Fibroblast of the aortic adventitia (primary cell): ENCODE measurements around the gene OSER1. TPM values are rescaled to one million over a fixed set of nuclear protein-coding genes. Genes with fewer than 3 reads are reported as not detected.

ENCODE experiments used
- DNase-seq: peaks from one replicate; pipeline ENCODE4 v3.0.0-alpha.2; 2010; ENCODE audit warnings: low read depth
- H3K4me3 ChIP-seq: 2 replicates; pipeline ENCODE4 v1.5.1; 2011; ENCODE audit warnings: low read depth, mild to moderate bottlenecking, control low read depth, low read length, moderate library complexity
- CTCF ChIP-seq: IDR thresholded peaks from 2 replicates; pipeline ENCODE4 v1.5.1; 2011; ENCODE audit warnings: mild to moderate bottlenecking, low read length, control low read depth, inconsistent platforms; ENCODE audit not compliant: insufficient read depth
- total RNA-seq: library from RNA; depleted of rRNA; stranded (reverse); fragments of >200 nt; gene quantifications from 2 replicates; pipeline ENCODE4 v1.2.3, GENCODE V29; 2012; ENCODE audit warnings: low replicate concordance

Gene OSER1
- 12.6 and 45.1 TPM in 2 replicates for total RNA-seq

- peak within 1 kb of the TSS; percentile 89 for H3K4me3 ChIP-seq
- DNase-seq: peak; percentile 96
- no peak for TF ChIP-seq CTCF
Measured at GRCh38 chr20:44210406-44211176, at the start of gene OSER1. Gene OSER1 (minus strand): TSS chr20:44210771. CDS start chr20:44206957, 3,814 bp downstream.

GRCh38 chr20:44258226-44258890 lies 47.8 kb upstream of the OSER1 start:
- TF ChIP-seq CTCF: no peak
- no peak for DNase-seq

GRCh38 chr20:44256961-44257360 lies 46.4 kb upstream of the OSER1 start:
- H3K4me3 ChIP-seq: no peak overlapping the region
- TF ChIP-seq CTCF: no peak
- no peak for DNase-seq

More at GRCh38 chr20:44258226-44258890, 47.8 kb upstream of the OSER1 start:
- no peak overlapping the region for H3K4me3 ChIP-seq

GRCh38 chr20:44255942-44256341 lies 45.4 kb upstream of the OSER1 start:
- TF ChIP-seq CTCF: no peak
- DNase-seq: no peak
- no peak overlapping the region for H3K4me3 ChIP-seq

GRCh38 chr20:44254073-44254472 lies 43.5 kb upstream of the OSER1 start:
- DNase-seq: no peak
- no peak for TF ChIP-seq CTCF

GRCh38 chr20:44253528-44253927 lies 43.0 kb upstream of the OSER1 start:
- no peak for DNase-seq
- TF ChIP-seq CTCF: peak; percentile 7
- H3K4me3 ChIP-seq: no peak overlapping the region

More at GRCh38 chr20:44254073-44254472, 43.5 kb upstream of the OSER1 start:
- no peak overlapping the region for H3K4me3 ChIP-seq
